Prostate gland (tissue), 2 donors: ENCODE measurements around the gene CD58. TPM values are rescaled to one million over a fixed set of nuclear protein-coding genes. Genes with fewer than 3 reads are reported as not detected.
"Not testable (repeated sequence)": the region's sequence is repeated elsewhere in the genome, so short reads cannot be mapped to it uniquely, and the experiment has no call there.

Experiments
- DNase-seq: peaks from one replicate; pipeline ENCODE4 v3.0.0-alpha.2; 2019; ENCODE audit warnings: low spot score
- H3K27ac ChIP-seq, 2 donors: fragments of 200-600 bp; sonication (generic); 2 replicates each; pipeline ENCODE4 v1.5.1; 2017 to 2019
- H3K27me3 ChIP-seq: fragments of 200-600 bp; sonication (generic); replicated peaks from 2 replicates; pipeline ENCODE4 v1.5.1; 2019; ENCODE audit not compliant: insufficient read depth
- H3K36me3 ChIP-seq, 2 donors: fragments of 200-600 bp; sonication (generic); 1 replicate in 1 of 2; 2 replicates in 1 of 2; pipeline versions ENCODE4 v1.5.1 to v1.8.1; 2017 to 2019
- H3K4me1 ChIP-seq: fragments of 200-600 bp; sonication (generic); replicated peaks from 2 replicates; pipeline ENCODE4 v1.5.1; 2019
- H3K4me3 ChIP-seq, 2 donors: fragments of 200-600 bp; sonication (generic); 2 replicates each; pipeline ENCODE4 v1.5.1; 2017 to 2019
- H3K9me3 ChIP-seq: fragments of 200-600 bp; sonication (generic); 2 replicates; pipeline ENCODE4 v1.5.1; 2017
- CTCF ChIP-seq, 4 experiments: fragments of 200-600 bp in 2 of 4; fragments of 450-650 bp in 2 of 4; sonication (generic) in 2 of 4; IDR thresholded peaks; 1 replicate in 3 of 4; 2 replicates in 1 of 4; pipeline ENCODE4 v1.5.1; 2016 to 2019; ENCODE audit warnings: antibody characterized with exemption in 4 of 4, mild to moderate bottlenecking in 2 of 4, moderate library complexity in 2 of 4
- WGBS: methylation state at CpG from one replicate; pipeline ENCODE4 v1.1.5; 2018; 5-methylcytosine and 5-hydroxymethylcytosine counted together
- intact Hi-C: fragments of 100-400 bp; cut with DNase I; formaldehyde crosslinking; loops from one replicate; pipeline ENCODE4 v1.14.2; 2022
- total RNA-seq, 2 donors: library from RNA; depleted of rRNA; stranded (reverse); fragments of >200 nt; gene quantifications; one replicate each; pipeline ENCODE4 v1.1.0, GENCODE V29; 2016

CD58 gene
- total RNA-seq, 2 donors from 2014 or later: 10.4 to 13.7 TPM

GRCh38 chr1:116595946-116596741 is 25.3 kb upstream of the CD58 start:
- H3K27me3 ChIP-seq, H3K4me1 ChIP-seq, H3K4me3 ChIP-seq, H3K36me3 ChIP-seq, H3K9me3 ChIP-seq, intact Hi-C loops, H3K27ac ChIP-seq: not testable (repeated sequence)
- 30% methylated on average over 8 of the region's 8 CpGs for WGBS
- peak in 3 of 4 experiments; percentile 37 to 56 (median 42) for TF ChIP-seq CTCF (IDR thresholded peaks at IDR 0.05)
- DNase-seq: peak; percentile 59

DNA sequence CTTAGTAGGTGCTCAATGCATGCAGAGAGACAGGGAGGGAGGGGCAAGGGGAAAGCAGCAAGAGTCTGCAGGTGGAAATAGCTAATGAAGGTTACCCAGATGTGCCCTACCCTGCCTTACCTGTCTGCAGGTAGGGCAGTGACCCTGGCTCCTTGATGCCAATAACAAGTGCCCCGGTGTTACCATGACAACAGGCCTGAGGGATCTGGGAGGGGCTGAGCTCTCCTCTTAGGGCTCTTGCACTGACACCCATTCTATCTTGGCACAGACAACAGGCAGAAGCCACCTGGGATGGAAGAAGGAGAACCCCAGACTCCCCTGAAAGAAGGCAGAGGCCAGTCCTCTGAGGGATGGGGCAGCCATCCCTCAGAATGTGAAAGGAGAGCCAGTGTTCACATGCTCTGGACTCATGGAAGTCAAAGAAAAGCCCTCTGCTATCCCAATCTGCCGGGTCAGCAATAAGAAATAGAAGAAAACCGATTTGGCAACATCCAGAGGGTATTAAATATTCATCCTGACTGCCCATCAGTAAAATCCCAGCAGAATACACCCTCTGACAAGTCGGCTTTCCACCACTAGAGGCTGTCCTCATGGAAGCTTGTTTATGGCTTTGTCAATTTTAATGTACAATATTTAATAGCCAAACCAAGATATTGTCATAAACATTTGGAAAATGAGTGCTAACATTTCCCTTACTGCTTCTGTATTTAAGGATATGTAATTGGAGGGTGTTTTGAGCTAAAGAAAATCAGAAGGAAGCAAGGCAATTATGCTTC is 24.4 kb upstream of the CD58 start:
- H3K36me3 ChIP-seq, H3K27me3 ChIP-seq, intact Hi-C loops, H3K27ac ChIP-seq, DNase-seq, H3K4me3 ChIP-seq, H3K9me3 ChIP-seq, H3K4me1 ChIP-seq: not testable (repeated sequence)
- WGBS: 80% methylated on average over 4 of the region's 4 CpGs

GRCh38 chr1:116593977-116594376 is 23.2 kb upstream of the CD58 start:
- H3K27ac ChIP-seq, DNase-seq, H3K9me3 ChIP-seq, H3K4me1 ChIP-seq, H3K36me3 ChIP-seq, intact Hi-C loops, H3K4me3 ChIP-seq, H3K27me3 ChIP-seq: not testable (repeated sequence)
- 96% methylated on average over 3 of the region's 3 CpGs for WGBS

- intact Hi-C loops, H3K4me3 ChIP-seq, H3K4me1 ChIP-seq, H3K27ac ChIP-seq, H3K36me3 ChIP-seq, DNase-seq, H3K27me3 ChIP-seq, H3K9me3 ChIP-seq: not testable (repeated sequence)
- 94% methylated on average over 3 of the region's 5 CpGs for WGBS
These were observed 22.6 kb upstream of the CD58 start for GRCh38 chr1:116593401-116593800.

DNA sequence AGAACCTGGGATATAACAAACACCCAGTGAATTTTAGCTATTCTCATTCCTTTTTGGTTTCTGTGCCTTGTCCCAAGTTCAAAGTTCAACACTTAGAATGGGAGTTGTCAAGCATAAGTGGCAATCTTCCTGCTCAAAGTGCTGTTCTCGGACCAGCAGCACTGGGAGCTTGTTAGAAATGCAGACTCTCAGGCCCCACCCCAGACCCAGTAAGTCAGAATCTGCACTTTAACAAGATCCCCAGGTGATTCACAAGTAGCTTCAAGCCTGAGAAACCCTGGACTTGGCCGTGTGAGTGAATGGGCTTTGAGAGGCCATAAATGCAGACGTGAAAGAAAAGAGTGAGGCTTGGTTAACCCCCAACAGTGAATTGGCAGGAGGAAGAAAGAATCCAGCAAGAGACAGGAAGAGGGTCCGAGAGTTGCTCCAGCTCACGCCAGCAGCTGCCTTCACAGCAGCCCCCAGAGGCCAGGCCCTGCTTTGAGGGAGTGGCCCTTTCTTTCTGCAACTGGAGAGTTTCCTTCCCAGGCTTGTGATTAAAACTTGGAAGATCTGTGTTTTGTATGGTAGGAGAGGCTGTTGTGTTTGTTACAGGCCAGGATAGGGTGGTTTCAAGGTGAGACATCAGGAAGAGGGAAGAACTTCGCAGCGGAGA is 21.3 kb upstream of the CD58 start:
- H3K4me3 ChIP-seq, H3K9me3 ChIP-seq, H3K27ac ChIP-seq, intact Hi-C loops, H3K36me3 ChIP-seq, H3K27me3 ChIP-seq, H3K4me1 ChIP-seq, DNase-seq: not testable (repeated sequence)
- over 99% methylated on average over 5 of the region's 7 CpGs for WGBS

DNA sequence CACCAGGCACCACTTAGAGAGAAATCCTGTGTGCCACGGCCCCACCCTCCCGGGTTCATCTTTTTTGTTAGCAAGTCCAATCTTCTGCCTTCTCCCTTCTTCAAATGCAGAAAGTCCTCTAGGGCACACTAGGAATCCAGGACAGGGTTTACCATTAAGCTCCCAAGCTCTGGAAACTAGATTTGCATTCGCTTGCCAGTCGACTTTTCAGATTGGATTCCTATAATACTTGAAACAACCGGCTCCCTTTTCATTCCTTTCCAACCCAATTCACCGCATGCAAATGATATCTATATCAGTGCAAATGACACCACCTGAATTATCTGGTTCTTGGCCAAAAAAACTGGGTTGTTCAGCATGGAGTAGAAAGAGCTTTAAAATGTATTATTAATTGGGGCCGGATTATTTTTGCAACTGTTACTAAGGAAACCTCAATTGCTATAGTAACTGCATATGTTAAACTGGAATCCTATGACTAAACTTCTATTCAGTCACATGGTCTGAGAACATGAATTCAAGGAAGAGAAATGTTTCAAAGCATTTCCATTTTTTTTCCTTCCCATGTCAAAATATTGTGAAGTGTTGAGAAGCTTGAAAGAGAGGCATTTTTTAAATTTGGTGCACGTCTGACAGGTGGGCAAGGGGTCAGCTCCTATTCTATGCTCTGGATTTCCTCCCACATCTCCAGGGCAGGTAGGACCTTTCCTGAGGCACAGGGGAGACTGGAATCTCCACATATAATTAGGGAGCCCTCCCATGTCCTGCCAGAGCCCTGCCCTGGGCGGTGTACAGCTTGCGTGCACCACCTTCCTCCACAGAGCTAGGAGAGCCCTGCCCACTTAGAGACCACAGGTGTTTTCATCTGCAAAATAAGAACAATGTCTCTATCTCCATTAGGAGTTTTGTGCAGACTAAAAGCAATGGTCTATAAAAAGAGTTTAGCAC is 20.5 kb upstream of the CD58 start:
- H3K27ac ChIP-seq, H3K9me3 ChIP-seq, H3K27me3 ChIP-seq, intact Hi-C loops, H3K4me1 ChIP-seq, DNase-seq, H3K4me3 ChIP-seq, H3K36me3 ChIP-seq: not testable (repeated sequence)
- 93% methylated on average over 2 of the region's 10 CpGs for WGBS

DNA sequence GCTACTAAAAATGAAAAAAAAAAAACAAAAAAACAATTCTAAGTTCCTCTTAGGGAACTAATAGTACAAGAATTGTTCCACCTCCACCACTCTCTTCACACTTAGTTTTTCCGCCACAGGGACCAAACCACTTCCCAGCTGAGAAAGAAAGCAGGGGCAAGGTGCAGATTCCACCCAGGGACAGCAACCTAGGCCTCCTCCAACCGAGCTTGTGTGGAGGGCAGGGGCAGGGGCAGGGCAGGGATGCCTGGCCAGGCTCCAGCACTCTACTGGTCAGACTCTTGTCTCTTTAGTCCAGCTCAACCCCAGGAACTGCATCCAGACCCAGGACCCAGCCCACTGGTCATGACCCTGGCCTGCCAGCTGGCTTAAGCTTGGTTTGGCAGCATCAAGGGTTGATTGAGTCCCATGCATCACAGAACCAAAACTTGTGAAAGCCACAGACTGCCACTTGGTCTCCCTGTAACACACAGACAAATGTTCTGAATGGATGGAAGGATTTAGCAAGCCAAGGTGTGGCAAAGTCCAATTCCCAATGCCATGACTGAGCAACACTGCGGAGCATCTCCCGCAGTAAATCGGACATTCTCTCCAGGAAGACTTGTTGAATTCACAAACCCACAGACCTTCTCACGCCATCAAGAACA is 19.7 kb upstream of the CD58 start:
- DNase-seq, H3K9me3 ChIP-seq, H3K27ac ChIP-seq, H3K27me3 ChIP-seq, H3K36me3 ChIP-seq, H3K4me3 ChIP-seq, intact Hi-C loops, H3K4me1 ChIP-seq: not testable (repeated sequence)
- 97% methylated on average over 6 of the region's 6 CpGs for WGBS

- intact Hi-C loops, H3K27ac ChIP-seq, H3K36me3 ChIP-seq, H3K9me3 ChIP-seq, H3K27me3 ChIP-seq, H3K4me1 ChIP-seq, H3K4me3 ChIP-seq: not testable (repeated sequence)
- DNase-seq: peak; percentile 18
- WGBS: 54% methylated on average over 9 of the region's 9 CpGs
These were observed 18.4 kb upstream of the CD58 start for GRCh38 chr1:116589101-116589735.
